Tongue (tissue), 2 donors: Measurements from ENCODE around the gene CYP26B1. TPM values are rescaled to one million over a fixed set of nuclear protein-coding genes. Genes with fewer than 3 reads are reported as not detected.

Experiments used
- DNase-seq: peaks from one replicate; pipeline ENCODE4 v3.0.0-alpha.2; 2015
- total RNA-seq: library from RNA; depleted of rRNA; stranded (reverse); fragments of >200 nt; gene quantifications from one replicate; pipeline ENCODE4 v1.2.3, GENCODE V29; 2014

CYP26B1 gene
- total RNA-seq, 1 donor from 2014 or later = 13.8 TPM

- no peak for DNase-seq
Measured at GRCh38 chr2:72141032-72141645, 6.5 kb downstream of the CYP26B1 start.

- no peak for DNase-seq
Measured at GRCh38 chr2:72140621-72140960, 7.1 kb downstream of the CYP26B1 start.

- no peak for DNase-seq
Measured at GRCh38 chr2:72139874-72140620, 7.6 kb downstream of the CYP26B1 start.

- DNase-seq = no peak
Measured at GRCh38 chr2:72139471-72139873, 8.2 kb downstream of the CYP26B1 start.

GRCh38 chr2:72138921-72139381 lies 8.7 kb downstream of the CYP26B1 start:
- peak; percentile 47 for DNase-seq

GRCh38 chr2:72138011-72138881 lies 9.4 kb downstream of the CYP26B1 start:
- DNase-seq = no peak

GRCh38 chr2:72137498-72138010 lies 10.1 kb downstream of the CYP26B1 start:
- peak; percentile 71 for DNase-seq

- no peak for DNase-seq
Measured at GRCh38 chr2:72136933-72137497, 10.6 kb downstream of the CYP26B1 start.

- DNase-seq = peak; percentile 51
Measured at GRCh38 chr2:72136331-72136730, 11.3 kb downstream of the CYP26B1 start.

GRCh38 chr2:72135921-72136320 lies 11.7 kb downstream of the CYP26B1 start:
- DNase-seq = no peak

GRCh38 chr2:72134997-72135800 lies 12.5 kb downstream of the CYP26B1 start:
- DNase-seq = no peak

- no peak for DNase-seq
Measured at GRCh38 chr2:72134408-72134996, 13.2 kb downstream of the CYP26B1 start.

GRCh38 chr2:72133721-72134407 lies 13.8 kb downstream of the CYP26B1 start:
- no peak for DNase-seq

GRCh38 chr2:72132981-72133720 lies 14.5 kb downstream of the CYP26B1 start:
- no peak for DNase-seq

- DNase-seq = no peak
Measured at GRCh38 chr2:72131916-72132841, 15.5 kb downstream of the CYP26B1 start.

GRCh38 chr2:72131371-72131891 lies 16.2 kb downstream of the CYP26B1 start:
- no peak for DNase-seq

- DNase-seq = peak; percentile 45
Measured at GRCh38 chr2:72130659-72131360, 16.9 kb downstream of the CYP26B1 start.
